ENCODE data around the gene CREG2. TPM values are rescaled to one million over a fixed set of nuclear protein-coding genes. Genes with fewer than 3 reads are reported as not detected.

The CREG2 gene
- total and polyA plus RNA-seq, 7 donors, result 0.04 to 0.34 (median 0.10) TPM; not detected in 3

GRCh38 chr2:101386599-101387150 is 628 bp downstream of the CREG2 start:
- TF ChIP-seq, protein P1, sequence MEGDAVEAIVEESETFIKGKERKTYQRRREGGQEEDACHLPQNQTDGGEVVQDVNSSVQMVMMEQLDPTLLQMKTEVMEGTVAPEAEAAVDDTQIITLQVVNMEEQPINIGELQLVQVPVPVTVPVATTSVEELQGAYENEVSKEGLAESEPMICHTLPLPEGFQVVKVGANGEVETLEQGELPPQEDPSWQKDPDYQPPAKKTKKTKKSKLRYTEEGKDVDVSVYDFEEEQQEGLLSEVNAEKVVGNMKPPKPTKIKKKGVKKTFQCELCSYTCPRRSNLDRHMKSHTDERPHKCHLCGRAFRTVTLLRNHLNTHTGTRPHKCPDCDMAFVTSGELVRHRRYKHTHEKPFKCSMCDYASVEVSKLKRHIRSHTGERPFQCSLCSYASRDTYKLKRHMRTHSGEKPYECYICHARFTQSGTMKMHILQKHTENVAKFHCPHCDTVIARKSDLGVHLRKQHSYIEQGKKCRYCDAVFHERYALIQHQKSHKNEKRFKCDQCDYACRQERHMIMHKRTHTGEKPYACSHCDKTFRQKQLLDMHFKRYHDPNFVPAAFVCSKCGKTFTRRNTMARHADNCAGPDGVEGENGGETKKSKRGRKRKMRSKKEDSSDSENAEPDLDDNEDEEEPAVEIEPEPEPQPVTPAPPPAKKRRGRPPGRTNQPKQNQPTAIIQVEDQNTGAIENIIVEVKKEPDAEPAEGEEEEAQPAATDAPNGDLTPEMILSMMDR (IDR thresholded peaks at IDR 0.05), result no peak
- ATAC-seq (peak in 2 of 4 donors; percentile 35 to 56), DNase-seq (no peak)
- peak overlapping the region; percentile 61 for H3K4me3 ChIP-seq
- H3K4me1 ChIP-seq, result peaks cover 9% of the 10 kb centered on the region
- peaks cover 0 to 83% (median 14%) of the 10 kb centered on the region in 3 donors for H3K27me3 ChIP-seq (ENCODE audit: insufficient read depth in 3 of 3, low read length in 2 of 3)
- intact Hi-C loops (cut with DNase I), result no loop called here
- no peaks in the 10 kb centered on the region for H3K9me3 ChIP-seq
- no peaks in the 10 kb centered on the region for H3K36me3 ChIP-seq (ENCODE audit: insufficient read depth in 1 of 2, low read depth in 1 of 2)
- no peak overlapping the region for H3K27ac ChIP-seq
- 2 to 4% (median 3%) methylated on average over 35 to 45 of the region's 45 CpGs for WGBS, 3 donors

- H3K4me3 ChIP-seq, result no peak overlapping the region
- peaks cover 0 to 65% (median 11%) of the 10 kb centered on the region in 3 donors for H3K27me3 ChIP-seq (ENCODE audit: insufficient read depth in 3 of 3, low read length in 2 of 3)
- ATAC-seq (no peak), DNase-seq (no peak)
- intact Hi-C loops (cut with DNase I), result no loop called here
- WGBS, 3 donors, result 55 to 64% (median 63%) methylated on average over 7 of the region's 7 CpGs
- H3K36me3 ChIP-seq (ENCODE audit: insufficient read depth in 1 of 2, low read depth in 1 of 2), result no peaks in the 10 kb centered on the region
- peaks cover 9% of the 10 kb centered on the region for H3K4me1 ChIP-seq
- H3K9me3 ChIP-seq, result no peaks in the 10 kb centered on the region
- H3K27ac ChIP-seq, result no peak overlapping the region
- TF ChIP-seq, protein P1 (IDR thresholded peaks at IDR 0.05), result no peak
These were observed 4.2 kb downstream of the CREG2 start for GRCh38 chr2:101383016-101383541.

GRCh38 chr2:101382442-101382841 is 4.9 kb downstream of the CREG2 start:
- TF ChIP-seq, protein P1 (IDR thresholded peaks at IDR 0.05), result no peak
- ATAC-seq, result no peak
- 64 to 84% (median 69%) methylated on average over 2 of the region's 2 CpGs for WGBS, 3 donors
- Histone ChIP-seq H3K9me3 (no peaks in the 10 kb centered on the region), H3K36me3 (ENCODE audit: insufficient read depth in 1 of 2, low read depth in 1 of 2) (no peaks in the 10 kb centered on the region), H3K4me1 (peaks cover 6% of the 10 kb centered on the region), H3K27ac (no peak overlapping the region), H3K4me3 (no peak overlapping the region), H3K27me3 (ENCODE audit: insufficient read depth in 3 of 3, low read length in 2 of 3) (peaks cover 0 to 59% (median 11%) of the 10 kb centered on the region in 3 donors)
- intact Hi-C loops (cut with DNase I), result no loop called here
- DNase-seq, result no peak

DNA sequence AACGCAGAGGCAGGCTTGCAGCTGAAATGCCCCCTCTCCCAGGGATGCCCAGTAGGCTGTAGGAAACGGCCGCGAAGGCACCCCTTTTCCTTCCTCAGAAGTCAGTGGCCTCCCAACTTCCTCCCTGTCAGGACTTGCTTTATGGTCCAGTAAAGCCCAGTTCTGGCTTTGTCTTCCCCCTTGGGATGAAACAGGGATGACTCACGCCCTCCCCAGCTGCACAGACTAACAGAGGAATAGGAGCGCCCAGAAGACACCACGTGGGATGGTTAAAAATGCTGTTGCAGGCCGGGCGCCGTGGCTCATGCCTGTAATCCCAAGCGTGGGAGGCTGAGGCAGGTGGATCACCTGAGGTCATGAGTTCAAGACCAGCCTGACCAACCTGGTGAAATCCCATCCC is 6.9 kb downstream of the CREG2 start:
- H3K4me1 ChIP-seq, result no peaks in the 10 kb centered on the region
- no peaks in the 10 kb centered on the region for H3K36me3 ChIP-seq (ENCODE audit: insufficient read depth in 1 of 2, low read depth in 1 of 2)
- 35 to 55% (median 44%) methylated on average over 11 of the region's 11 CpGs for WGBS, 3 donors
- intact Hi-C loops (cut with DNase I), result no loop called here
- ATAC-seq (peak in 3 of 4 donors; percentile 67), DNase-seq (peak; percentile 64 to 75)
- TF ChIP-seq, protein P1 (IDR thresholded peaks at IDR 0.05), result no peak
- H3K4me3 ChIP-seq, result no peak overlapping the region
- no peak overlapping the region for H3K27ac ChIP-seq
- peaks cover 0 to 38% (median 8%) of the 10 kb centered on the region in 3 donors for H3K27me3 ChIP-seq (ENCODE audit: insufficient read depth in 3 of 3, low read length in 2 of 3)
- H3K9me3 ChIP-seq, result no peaks in the 10 kb centered on the region
